MG63 (cell line): ENCODE results near the gene ST14. TPM values are rescaled to one million over a fixed set of nuclear protein-coding genes. Genes with fewer than 3 reads are reported as not detected.
A peak's percentile ranks its signal among the peaks of the same experiment; 100 is the strongest.

ENCODE experiments used
- DNase-seq: peaks from one replicate; pipeline ENCODE4 v3.0.0-alpha.2; 2020
- H3K27me3 ChIP-seq: fragments of 250-450 bp; sonication (Bioruptor Pico); 2 replicates; pipeline ENCODE4 v1.5.1; 2020; ENCODE audit warnings: mild to moderate bottlenecking, moderate library complexity
- H3K36me3 ChIP-seq: fragments of 250-450 bp; sonication (Bioruptor Pico); 2 replicates; pipeline ENCODE4 v1.5.1; 2020; ENCODE audit warnings: mild to moderate bottlenecking, moderate library complexity
- H3K4me3 ChIP-seq: fragments of 250-450 bp; sonication (Bioruptor Pico); 2 replicates; pipeline ENCODE4 v1.5.1; 2020; ENCODE audit warnings: mild to moderate bottlenecking, moderate library complexity
- H3K9me3 ChIP-seq: fragments of 250-450 bp; sonication (Bioruptor Pico); 2 replicates; pipeline ENCODE4 v1.5.1; 2020; ENCODE audit warnings: mild to moderate bottlenecking, moderate library complexity
- total RNA-seq: library from RNA; depleted of rRNA; stranded (reverse); fragments of >200 nt; shearing (Covaris generic); gene quantifications from 2 replicates; pipeline ENCODE4 v1.2.3, GENCODE V29; 2014; ENCODE audit warnings: low replicate concordance

Gene ST14
- total RNA-seq, 1 experiment from 2014 or later = not detected

DNA sequence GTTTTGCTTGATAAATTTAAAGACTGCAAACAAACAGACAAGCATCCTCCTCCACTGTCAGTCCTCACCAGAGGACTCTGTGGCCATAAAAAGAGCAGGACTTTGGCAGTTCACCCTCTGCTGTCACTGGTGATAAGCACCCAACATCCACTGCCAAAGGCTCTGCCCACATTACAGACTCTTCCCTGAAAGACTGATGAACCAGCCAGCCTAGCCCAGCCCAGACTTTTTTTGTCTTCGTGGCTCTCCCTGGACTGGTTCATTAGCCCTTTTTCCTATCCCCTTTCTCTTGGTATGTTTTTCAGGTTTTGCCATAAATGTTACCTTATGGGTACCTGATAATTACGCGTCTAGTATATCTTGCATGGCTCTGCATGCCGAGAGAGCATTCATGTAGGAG lies 15.1 kb downstream of the ST14 start:
- no peak for DNase-seq
- Histone ChIP-seq H3K36me3 (no peaks in the 10 kb centered on the region), H3K27me3 (no peaks in the 10 kb centered on the region)

GRCh38 chr11:130175898-130176297 lies 16.3 kb downstream of the ST14 start:
- DNase-seq = no peak
- no peaks in the 10 kb centered on the region for H3K27me3 ChIP-seq
- no peaks in the 10 kb centered on the region for H3K9me3 ChIP-seq
- no peaks in the 10 kb centered on the region for H3K36me3 ChIP-seq
- no peak overlapping the region for H3K4me3 ChIP-seq

More for the DNA sequence above, 15.1 kb downstream of the ST14 start:
- Histone ChIP-seq H3K4me3 (no peak overlapping the region), H3K9me3 (no peaks in the 10 kb centered on the region)

GRCh38 chr11:130177782-130178181 lies 18.2 kb downstream of the ST14 start:
- Histone ChIP-seq H3K4me3 (no peak overlapping the region), H3K36me3 (no peaks in the 10 kb centered on the region), H3K9me3 (no peaks in the 10 kb centered on the region), H3K27me3 (no peaks in the 10 kb centered on the region)
- DNase-seq = no peak

DNA sequence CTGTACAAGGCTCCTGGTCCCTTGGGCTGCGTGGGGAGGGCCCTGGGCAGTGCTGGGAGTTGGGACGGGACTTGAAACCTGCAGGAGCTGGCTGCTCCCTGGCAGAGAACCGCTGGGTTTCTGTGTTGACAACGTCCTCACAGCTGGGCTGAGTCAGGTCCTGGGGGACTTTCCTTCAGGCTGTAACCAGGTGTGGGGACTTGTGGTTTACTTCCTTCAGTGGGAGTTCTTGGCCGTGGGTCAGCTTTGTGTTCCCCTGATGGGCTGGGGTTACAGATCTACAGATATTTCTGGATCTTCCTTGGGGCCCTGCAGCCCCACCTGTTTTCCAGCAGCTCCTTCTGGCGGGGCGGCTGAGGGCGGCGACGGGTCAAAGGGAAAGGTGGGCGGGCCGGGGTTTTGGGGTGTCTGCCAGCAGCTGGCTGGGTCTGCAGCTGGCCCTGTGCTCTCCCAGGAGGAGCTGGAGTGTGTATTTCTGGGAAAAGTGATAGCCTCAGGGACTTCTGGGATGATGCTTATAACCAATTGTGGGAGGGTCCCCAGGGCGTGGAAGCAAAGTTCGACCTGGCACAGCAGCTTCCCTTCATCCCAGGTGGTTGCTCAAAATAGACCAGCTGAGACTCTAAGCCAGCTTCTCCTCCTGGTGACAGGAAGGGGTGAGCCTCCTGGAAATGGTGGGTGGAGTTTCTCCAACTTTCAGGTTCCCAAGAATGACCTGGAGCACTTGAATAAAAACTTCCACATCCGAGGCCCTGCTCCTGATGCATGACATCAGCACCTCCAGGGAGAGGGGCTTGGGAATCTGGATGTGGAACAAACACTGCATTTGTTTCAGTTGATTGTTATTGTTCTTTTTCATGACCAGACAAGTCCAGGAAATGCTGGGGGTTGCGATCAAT lies 19.1 kb downstream of the ST14 start:
- H3K4me3 ChIP-seq = no peak overlapping the region
- H3K9me3 ChIP-seq = no peaks in the 10 kb centered on the region
- no peaks in the 10 kb centered on the region for H3K36me3 ChIP-seq
- no peak for DNase-seq
- H3K27me3 ChIP-seq = no peaks in the 10 kb centered on the region

DNA sequence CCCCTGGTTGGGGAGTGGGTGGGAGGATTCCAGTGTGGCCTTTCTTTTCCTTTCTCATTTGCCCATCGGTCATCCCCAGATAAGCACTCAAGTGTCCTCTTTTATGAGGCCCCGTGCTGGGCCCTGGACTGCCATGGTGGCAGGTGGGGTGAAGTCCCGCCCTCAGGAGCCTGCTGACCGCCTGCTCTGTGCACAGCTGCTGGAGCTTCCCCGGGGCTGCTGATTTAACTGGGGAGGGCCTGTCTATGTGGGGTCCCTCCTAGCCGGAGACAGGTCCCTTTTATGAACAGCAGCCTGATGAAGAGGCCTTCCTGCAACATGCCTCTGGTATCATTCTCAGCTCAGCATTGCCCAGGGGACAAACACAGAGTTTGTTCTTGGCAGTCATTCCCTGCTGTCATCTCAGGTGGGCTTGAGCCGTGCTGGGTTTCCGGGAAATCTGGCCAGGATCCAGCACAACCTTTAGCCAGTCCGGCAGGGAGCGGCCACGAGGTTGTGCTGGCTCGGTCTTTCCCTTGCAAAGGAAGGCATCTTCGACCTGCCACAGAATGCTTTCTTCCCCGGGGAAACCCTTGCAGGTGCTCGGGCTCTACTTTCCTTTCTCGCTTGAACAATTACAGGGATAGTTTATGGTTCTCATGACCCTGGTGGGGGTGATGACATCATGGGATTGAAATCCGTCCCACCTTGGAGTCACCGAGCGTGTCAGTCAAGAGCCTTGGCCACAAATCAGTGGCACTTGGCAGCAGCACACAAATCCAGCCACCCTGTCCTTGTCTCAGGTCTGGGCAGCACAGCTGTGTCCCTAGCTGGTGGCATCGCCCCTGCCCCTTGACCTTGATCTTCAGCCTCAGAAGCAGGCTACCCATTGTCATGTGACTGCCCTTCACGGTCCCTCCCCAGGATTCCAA lies 20.1 kb downstream of the ST14 start:
- no peak for DNase-seq
- H3K36me3 ChIP-seq = no peaks in the 10 kb centered on the region

DNA sequence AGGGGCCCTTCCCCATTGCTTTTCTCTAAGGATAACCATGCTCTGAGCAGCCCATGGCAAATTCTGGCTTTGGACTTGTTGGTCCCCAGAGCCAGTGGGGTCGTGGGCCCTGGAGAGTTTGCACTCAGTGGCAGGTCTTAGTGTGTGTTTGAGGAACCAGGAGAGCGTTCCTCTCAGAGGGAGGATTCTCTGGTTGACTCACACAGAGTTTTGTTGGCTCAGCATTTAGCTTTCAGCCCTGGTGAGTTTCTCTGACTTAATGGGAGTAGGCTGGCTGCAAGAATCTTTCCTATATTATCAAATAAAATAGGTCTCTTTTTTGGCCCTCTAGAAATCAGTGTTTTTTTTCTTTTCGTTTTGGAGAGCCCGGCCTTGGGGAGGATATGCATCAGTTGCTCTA lies 20.9 kb downstream of the ST14 start:
- no peaks in the 10 kb centered on the region for H3K9me3 ChIP-seq
- DNase-seq = no peak
- no peaks in the 10 kb centered on the region for H3K27me3 ChIP-seq
- no peak overlapping the region for H3K4me3 ChIP-seq
- H3K36me3 ChIP-seq = no peaks in the 10 kb centered on the region

More for the DNA sequence above, 20.1 kb downstream of the ST14 start:
- no peak overlapping the region for H3K4me3 ChIP-seq
- no peaks in the 10 kb centered on the region for H3K27me3 ChIP-seq
- no peaks in the 10 kb centered on the region for H3K9me3 ChIP-seq

DNA sequence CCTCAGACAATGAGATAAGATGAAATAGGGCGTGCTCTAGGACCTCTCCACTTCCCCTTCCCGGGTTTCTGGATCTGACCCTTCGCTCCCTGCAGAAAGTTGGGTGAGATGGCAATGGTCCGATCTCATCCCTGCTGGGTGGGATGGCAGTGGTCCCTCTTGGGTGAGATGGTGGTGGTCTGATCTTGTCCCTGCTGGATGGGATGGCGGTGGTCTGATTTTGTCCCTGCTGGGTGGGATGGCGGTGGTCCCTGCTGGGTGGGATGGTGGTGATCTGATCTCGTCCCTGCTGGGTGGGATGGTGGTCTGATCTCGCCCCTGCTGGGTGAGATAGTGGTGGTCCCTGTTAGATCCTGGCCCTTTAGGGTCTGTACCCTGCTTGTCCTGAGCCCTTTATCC lies 21.3 kb downstream of the ST14 start:
- no peaks in the 10 kb centered on the region for H3K9me3 ChIP-seq
- no peak for DNase-seq
- no peak overlapping the region for H3K4me3 ChIP-seq
- no peaks in the 10 kb centered on the region for H3K36me3 ChIP-seq
- no peaks in the 10 kb centered on the region for H3K27me3 ChIP-seq

GRCh38 chr11:130181295-130182272 lies 22.0 kb downstream of the ST14 start:
- H3K36me3 ChIP-seq = no peaks in the 10 kb centered on the region
- no peaks in the 10 kb centered on the region for H3K27me3 ChIP-seq
- H3K4me3 ChIP-seq = no peak overlapping the region
- DNase-seq = peak; percentile 40
- H3K9me3 ChIP-seq = no peaks in the 10 kb centered on the region

DNA sequence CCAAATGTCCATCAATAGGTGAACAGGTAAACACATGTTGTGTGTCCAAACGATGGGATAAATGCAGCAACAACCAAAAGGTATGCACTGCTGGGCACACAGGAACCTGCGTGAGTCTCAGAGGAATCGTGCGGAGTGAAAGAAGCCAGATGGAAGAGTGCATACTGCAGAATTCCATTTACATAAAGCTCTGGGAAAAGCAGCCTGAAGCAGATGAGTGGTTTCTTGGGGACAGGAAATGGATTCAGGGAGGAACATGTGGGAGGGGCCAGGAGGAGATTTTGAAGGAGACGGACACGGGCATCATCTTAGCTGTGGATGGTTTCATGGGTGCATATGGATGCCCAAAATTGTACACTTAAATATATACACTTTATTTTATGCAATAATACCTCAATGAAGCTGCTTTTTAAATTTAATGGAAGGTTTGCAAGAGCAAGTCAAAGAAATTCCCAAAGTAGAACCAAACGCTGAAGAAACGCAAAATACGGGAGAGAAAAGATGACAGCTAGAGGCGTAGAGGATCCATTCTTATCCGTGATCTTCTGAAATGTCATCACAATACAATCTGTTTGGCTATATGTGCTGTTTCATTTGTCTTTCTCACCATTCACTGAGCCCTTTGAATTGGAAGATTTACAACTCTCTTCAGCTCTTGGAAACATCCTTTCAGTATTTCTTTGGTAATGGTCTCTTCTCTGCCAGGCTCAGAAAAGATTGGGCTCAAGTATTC lies 24.5 kb downstream of the ST14 start:
- Histone ChIP-seq H3K27me3 (no peaks in the 10 kb centered on the region), H3K9me3 (no peaks in the 10 kb centered on the region), H3K36me3 (no peaks in the 10 kb centered on the region), H3K4me3 (no peak overlapping the region)
- DNase-seq = no peak

DNA sequence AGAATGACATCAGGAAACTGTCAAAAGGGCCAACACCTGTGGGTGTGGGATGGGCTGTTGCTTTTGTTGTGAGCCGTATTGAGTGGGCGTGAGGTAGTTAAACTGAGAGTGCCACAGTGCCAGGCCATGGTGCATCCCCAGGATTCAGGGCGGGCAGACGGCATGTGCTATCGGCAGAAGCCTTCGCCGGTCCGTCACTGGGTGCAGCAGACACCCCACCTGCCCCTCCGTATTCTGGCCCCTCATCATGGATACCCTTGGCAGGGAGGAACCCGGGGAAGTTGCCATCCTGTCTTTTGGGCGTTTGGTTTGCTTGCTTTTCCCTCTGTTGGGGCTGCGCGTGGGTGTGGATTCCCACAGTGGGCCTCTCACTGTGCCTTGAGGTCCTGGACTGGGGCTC lies 27.5 kb downstream of the ST14 start:
- Histone ChIP-seq H3K27me3 (no peaks in the 10 kb centered on the region), H3K4me3 (no peak overlapping the region), H3K9me3 (no peaks in the 10 kb centered on the region), H3K36me3 (no peaks in the 10 kb centered on the region)
- no peak for DNase-seq

- no peaks in the 10 kb centered on the region for H3K9me3 ChIP-seq
- H3K4me3 ChIP-seq = no peak overlapping the region
- H3K36me3 ChIP-seq = no peaks in the 10 kb centered on the region
- no peak for DNase-seq
- no peaks in the 10 kb centered on the region for H3K27me3 ChIP-seq
Observed at GRCh38 chr11:130188047-130188446, 28.5 kb downstream of the ST14 start.

- Histone ChIP-seq H3K36me3 (no peaks in the 10 kb centered on the region), H3K4me3 (no peak overlapping the region), H3K9me3 (no peaks in the 10 kb centered on the region), H3K27me3 (no peaks in the 10 kb centered on the region)
- no peak for DNase-seq
Observed at GRCh38 chr11:130188585-130189347, 29.2 kb downstream of the ST14 start.

DNA sequence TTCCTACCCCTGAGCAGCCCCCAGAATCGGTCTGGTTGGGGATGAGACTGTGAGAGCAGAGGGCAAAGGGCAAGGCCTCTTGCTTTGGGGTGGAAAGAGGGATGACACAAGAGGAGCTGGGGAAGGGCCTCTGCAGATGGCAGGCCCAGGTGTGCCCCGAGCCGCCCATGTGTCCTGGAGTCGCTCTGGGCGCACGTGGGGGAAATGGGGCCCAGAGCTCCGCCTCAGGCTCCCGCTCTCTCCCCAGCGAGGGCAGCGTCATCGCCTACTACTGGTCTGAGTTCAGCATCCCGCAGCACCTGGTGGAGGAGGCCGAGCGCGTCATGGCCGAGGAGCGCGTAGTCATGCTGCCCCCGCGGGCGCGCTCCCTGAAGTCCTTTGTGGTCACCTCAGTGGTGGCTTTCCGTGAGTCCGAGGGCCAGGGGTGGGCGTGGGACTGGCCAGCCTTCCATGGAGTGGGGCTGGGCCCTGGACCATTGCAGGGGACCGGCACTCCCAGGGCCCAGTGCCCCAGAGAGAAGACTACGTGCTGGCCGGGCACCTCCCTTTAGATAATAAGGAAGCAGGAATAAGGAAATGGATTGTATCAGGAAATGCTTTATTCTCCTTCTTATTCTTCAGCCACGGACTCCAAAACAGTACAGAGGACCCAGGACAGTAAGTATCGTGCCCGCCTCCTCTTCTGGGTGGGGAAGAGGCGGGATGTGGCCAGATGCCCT lies 30.1 kb downstream of the ST14 start:
- Histone ChIP-seq H3K36me3 (no peaks in the 10 kb centered on the region), H3K27me3 (no peaks in the 10 kb centered on the region), H3K9me3 (no peaks in the 10 kb centered on the region), H3K4me3 (no peak overlapping the region)
- no peak for DNase-seq

DNA sequence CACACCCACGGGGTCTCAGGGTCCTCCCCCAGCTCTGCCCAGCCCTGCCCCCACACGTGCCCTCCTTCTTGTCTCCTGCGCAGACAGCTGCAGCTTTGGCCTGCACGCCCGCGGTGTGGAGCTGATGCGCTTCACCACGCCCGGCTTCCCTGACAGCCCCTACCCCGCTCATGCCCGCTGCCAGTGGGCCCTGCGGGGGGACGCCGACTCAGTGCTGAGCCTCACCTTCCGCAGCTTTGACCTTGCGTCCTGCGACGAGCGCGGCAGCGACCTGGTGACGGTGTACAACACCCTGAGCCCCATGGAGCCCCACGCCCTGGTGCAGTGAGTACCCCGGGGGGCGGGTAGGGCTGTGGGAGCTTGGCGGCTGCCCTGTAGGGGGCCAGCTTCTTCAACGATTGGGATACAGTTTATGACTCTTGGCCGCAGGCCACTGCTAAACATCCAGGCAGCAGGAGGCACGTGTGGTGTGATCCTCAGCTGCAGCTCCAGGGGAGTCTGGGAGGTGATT lies 30.8 kb downstream of the ST14 start:
- DNase-seq = no peak
- Histone ChIP-seq H3K27me3 (no peaks in the 10 kb centered on the region), H3K36me3 (no peaks in the 10 kb centered on the region), H3K9me3 (no peaks in the 10 kb centered on the region), H3K4me3 (no peak overlapping the region)
